ENCODE data around the gene NCBP3.

GRCh38 chr17:3812771-3813170, 33.3 kb downstream of the NCBP3 start:
- TF ChIP-seq EP300 (IDR thresholded peaks at IDR 0.05): no peak
- no peak for TF ChIP-seq POLR2A (IDR thresholded peaks at IDR 0.05)
- TF ChIP-seq CTCF (IDR thresholded peaks at IDR 0.05): no peak

Measured in ovary (tissue), 3 donors.